Activated T-helper 1 cell treated with anti-CD3 and anti-CD28 coated beads, Interleukin-12 subunit alpha, Interleukin-12 subunit beta, Interleukin-2, Interleukin-4 antibody, amounts not matched to agents 30 ng/mL and 10 ng/mL and 1 ng/mL, durations not matched to agents 14 hours and 24 hours and 36 hours (primary cell): ENCODE data around the gene NEK2. TPM values are rescaled to one million over a fixed set of nuclear protein-coding genes. Genes with fewer than 3 reads are reported as not detected.
"Not testable (repeated sequence)": the region's sequence is repeated elsewhere in the genome, so short reads cannot be mapped to it uniquely, and the experiment has no call there.

ENCODE experiments used
- DNase-seq: peaks from one replicate; pipeline ENCODE4 v3.0.0; 2021; ENCODE audit warnings: low spot score
- H3K27ac Mint-ChIP-seq: one replicate; pipeline ENCODE4 v1.8.0; 2021; ENCODE audit warnings: mild to moderate bottlenecking, mixed read lengths
- H3K27me3 Mint-ChIP-seq: one replicate; pipeline ENCODE4 v1.8.0; 2022; ENCODE audit warnings: mild to moderate bottlenecking, moderate library complexity, mixed read lengths; ENCODE audit not compliant: insufficient read depth
- H3K36me3 Mint-ChIP-seq: one replicate; pipeline ENCODE4 v1.8.0; 2021; ENCODE audit warnings: low read depth, mixed read lengths
- H3K4me1 Mint-ChIP-seq: one replicate; pipeline ENCODE4 v1.8.0; 2021; ENCODE audit warnings: low read depth, mixed read lengths
- H3K4me3 Mint-ChIP-seq: one replicate; pipeline ENCODE4 v1.8.0; 2021; ENCODE audit warnings: mild to moderate bottlenecking, moderate library complexity, mixed read lengths
- H3K9me3 Mint-ChIP-seq: one replicate; pipeline ENCODE4 v1.8.0; 2021; ENCODE audit warnings: mixed read lengths
- intact Hi-C: fragments of 100-400 bp; cut with micrococcal nuclease; formaldehyde crosslinking; loops from one replicate; pipeline ENCODE4 v1.15.1; 2024
- total RNA-seq: library from RNA; stranded (reverse); gene quantifications from 2 replicates; pipeline ENCODE4 v1.2.3, GENCODE V29; 2022

Gene NEK2
- total RNA-seq, 1 donor from 2014 or later: 13.9 TPM

GRCh38 chr1:211642870-211643269 lies 32.6 kb downstream of the NEK2 start:
- DNase-seq: no peak
- no peaks in the 10 kb centered on the region for H3K4me1 Mint-ChIP-seq
- peaks cover 9% of the 10 kb centered on the region for H3K27me3 Mint-ChIP-seq
- H3K4me3 Mint-ChIP-seq: no peak overlapping the region
- H3K36me3 Mint-ChIP-seq: no peaks in the 10 kb centered on the region
- no peaks in the 10 kb centered on the region for H3K9me3 Mint-ChIP-seq
- intact Hi-C loops: no loop called here
- H3K27ac Mint-ChIP-seq: no peak overlapping the region

GRCh38 chr1:211641942-211642341 lies 33.5 kb downstream of the NEK2 start:
- peaks cover 4% of the 10 kb centered on the region for H3K27me3 Mint-ChIP-seq
- intact Hi-C loops: no loop called here
- no peaks in the 10 kb centered on the region for H3K9me3 Mint-ChIP-seq
- H3K27ac Mint-ChIP-seq: no peak overlapping the region
- no peaks in the 10 kb centered on the region for H3K36me3 Mint-ChIP-seq
- no peak overlapping the region for H3K4me3 Mint-ChIP-seq
- H3K4me1 Mint-ChIP-seq: no peaks in the 10 kb centered on the region
- DNase-seq: no peak

GRCh38 chr1:211641044-211641800 lies 34.2 kb downstream of the NEK2 start:
- intact Hi-C loops: no loop called here
- H3K9me3 Mint-ChIP-seq: no peaks in the 10 kb centered on the region
- H3K4me1 Mint-ChIP-seq: no peaks in the 10 kb centered on the region

GRCh38 chr1:211640301-211640630 lies 35.2 kb downstream of the NEK2 start:
- DNase-seq: no peak
- H3K36me3 Mint-ChIP-seq: no peaks in the 10 kb centered on the region
- H3K9me3 Mint-ChIP-seq: no peaks in the 10 kb centered on the region
- no peaks in the 10 kb centered on the region for H3K27me3 Mint-ChIP-seq
- intact Hi-C loops: no loop called here
- H3K4me3 Mint-ChIP-seq: no peak overlapping the region
- no peak overlapping the region for H3K27ac Mint-ChIP-seq
- H3K4me1 Mint-ChIP-seq: no peaks in the 10 kb centered on the region

More at GRCh38 chr1:211641044-211641800, 34.2 kb downstream of the NEK2 start:
- Mint-ChIP-seq H3K27ac (no peak overlapping the region), H3K36me3 (no peaks in the 10 kb centered on the region), H3K27me3 (no peaks in the 10 kb centered on the region), H3K4me3 (no peak overlapping the region)
- no peak for DNase-seq

GRCh38 chr1:211639475-211640300 lies 35.7 kb downstream of the NEK2 start:
- Mint-ChIP-seq H3K36me3 (no peaks in the 10 kb centered on the region), H3K4me3 (no peak overlapping the region), H3K27me3 (no peaks in the 10 kb centered on the region), H3K4me1 (no peaks in the 10 kb centered on the region), H3K9me3 (no peaks in the 10 kb centered on the region), H3K27ac (no peak overlapping the region)
- DNase-seq: no peak
- intact Hi-C loops: no loop called here

- H3K9me3 Mint-ChIP-seq: no peaks in the 10 kb centered on the region
- DNase-seq: no peak
- no peaks in the 10 kb centered on the region for H3K36me3 Mint-ChIP-seq
- no peaks in the 10 kb centered on the region for H3K4me1 Mint-ChIP-seq
- no peaks in the 10 kb centered on the region for H3K27me3 Mint-ChIP-seq
- no peak overlapping the region for H3K4me3 Mint-ChIP-seq
- no peak overlapping the region for H3K27ac Mint-ChIP-seq
- intact Hi-C loops: no loop called here
Measured at GRCh38 chr1:211638689-211639101, 36.7 kb downstream of the NEK2 start.

GRCh38 chr1:211638246-211638645 lies 37.2 kb downstream of the NEK2 start:
- H3K4me3 Mint-ChIP-seq: no peak overlapping the region
- DNase-seq: no peak
- no peaks in the 10 kb centered on the region for H3K36me3 Mint-ChIP-seq
- H3K27me3 Mint-ChIP-seq: no peaks in the 10 kb centered on the region
- H3K27ac Mint-ChIP-seq: no peak overlapping the region
- no peaks in the 10 kb centered on the region for H3K4me1 Mint-ChIP-seq
- no peaks in the 10 kb centered on the region for H3K9me3 Mint-ChIP-seq
- intact Hi-C loops: no loop called here

GRCh38 chr1:211637066-211637465 lies 38.4 kb downstream of the NEK2 start:
- Mint-ChIP-seq H3K36me3 (no peaks in the 10 kb centered on the region), H3K27me3 (no peaks in the 10 kb centered on the region), H3K4me3 (no peak overlapping the region), H3K27ac (no peak overlapping the region), H3K9me3 (no peaks in the 10 kb centered on the region), H3K4me1 (peaks cover 7% of the 10 kb centered on the region)
- intact Hi-C loops: no loop called here
- no peak for DNase-seq

- intact Hi-C loops, H3K27ac Mint-ChIP-seq, DNase-seq, H3K9me3 Mint-ChIP-seq, H3K4me1 Mint-ChIP-seq, H3K36me3 Mint-ChIP-seq, H3K27me3 Mint-ChIP-seq, H3K4me3 Mint-ChIP-seq: not testable (repeated sequence)
Measured at GRCh38 chr1:211636575-211637029, 38.8 kb downstream of the NEK2 start.

- Mint-ChIP-seq H3K27me3 (no peaks in the 10 kb centered on the region), H3K36me3 (no peaks in the 10 kb centered on the region), H3K4me1 (peaks cover 7% of the 10 kb centered on the region), H3K4me3 (no peak overlapping the region), H3K9me3 (no peaks in the 10 kb centered on the region), H3K27ac (no peak overlapping the region)
- no peak for DNase-seq
- intact Hi-C loops: no loop called here
Measured at GRCh38 chr1:211635597-211636205, 39.7 kb downstream of the NEK2 start.

- intact Hi-C loops: no loop called here
- no peaks in the 10 kb centered on the region for H3K27me3 Mint-ChIP-seq
- peaks cover 7% of the 10 kb centered on the region for H3K4me1 Mint-ChIP-seq
- no peak for DNase-seq
- H3K36me3 Mint-ChIP-seq: no peaks in the 10 kb centered on the region
- H3K9me3 Mint-ChIP-seq: no peaks in the 10 kb centered on the region
- H3K4me3 Mint-ChIP-seq: no peak overlapping the region
- H3K27ac Mint-ChIP-seq: no peak overlapping the region
Measured at GRCh38 chr1:211634931-211635330, 40.5 kb downstream of the NEK2 start.

- Mint-ChIP-seq H3K9me3 (no peaks in the 10 kb centered on the region), H3K27ac (no peak overlapping the region), H3K27me3 (no peaks in the 10 kb centered on the region), H3K4me1 (peaks cover 7% of the 10 kb centered on the region), H3K4me3 (no peak overlapping the region), H3K36me3 (no peaks in the 10 kb centered on the region)
- intact Hi-C loops: no loop called here
- DNase-seq: no peak
Measured at GRCh38 chr1:211634461-211634860, 41.0 kb downstream of the NEK2 start.

- DNase-seq: no peak
- no peak overlapping the region for H3K27ac Mint-ChIP-seq
- no peaks in the 10 kb centered on the region for H3K36me3 Mint-ChIP-seq
- H3K4me1 Mint-ChIP-seq: peaks cover 7% of the 10 kb centered on the region
- H3K27me3 Mint-ChIP-seq: peaks cover 4% of the 10 kb centered on the region
- intact Hi-C loops: no loop called here
- no peaks in the 10 kb centered on the region for H3K9me3 Mint-ChIP-seq
- no peak overlapping the region for H3K4me3 Mint-ChIP-seq
Measured at GRCh38 chr1:211633524-211633846, 41.9 kb downstream of the NEK2 start.
